Stimulated activated CD8-positive, alpha-beta memory T cell treated with anti-CD3 and anti-CD28 coated beads, Interleukin-12 subunit alpha, Interleukin-12 subunit beta, amount 100 ng/mL, for 24 hours (primary cell): ENCODE results near the gene TMEM181.
"Not testable (repeated sequence)": the region's sequence is repeated elsewhere in the genome, so short reads cannot be mapped to it uniquely, and the experiment has no call there.

Source experiments
- DNase-seq: peaks from one replicate; pipeline ENCODE4 v3.0.0-alpha.2; 2020; ENCODE audit errors: extremely low read depth

TMEM181 gene

GRCh38 chr6:158596861-158597260 is 37.0 kb downstream of the TMEM181 start:
- no peak for DNase-seq

DNA sequence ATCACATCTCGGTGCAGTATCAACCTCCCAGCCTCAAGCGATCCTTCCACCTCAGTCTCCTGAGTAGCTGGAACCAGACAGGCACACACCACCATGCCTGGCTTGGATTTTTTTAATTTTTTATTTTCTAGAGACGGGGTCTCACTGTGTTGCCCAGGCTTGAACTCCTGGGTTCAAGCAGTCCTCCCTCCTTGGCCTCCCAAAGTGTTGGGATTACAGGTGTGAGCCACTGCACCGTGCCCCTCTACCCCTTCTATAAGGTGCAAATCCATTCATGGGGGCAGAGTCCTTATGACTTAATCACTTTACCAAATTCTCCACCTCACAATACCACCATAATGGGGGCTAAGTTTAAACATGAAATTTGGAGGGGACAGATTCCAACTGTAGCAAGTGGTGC is 37.7 kb downstream of the TMEM181 start:
- no peak for DNase-seq

GRCh38 chr6:158599635-158600034 is 39.7 kb downstream of the TMEM181 start:
- no peak for DNase-seq

DNA sequence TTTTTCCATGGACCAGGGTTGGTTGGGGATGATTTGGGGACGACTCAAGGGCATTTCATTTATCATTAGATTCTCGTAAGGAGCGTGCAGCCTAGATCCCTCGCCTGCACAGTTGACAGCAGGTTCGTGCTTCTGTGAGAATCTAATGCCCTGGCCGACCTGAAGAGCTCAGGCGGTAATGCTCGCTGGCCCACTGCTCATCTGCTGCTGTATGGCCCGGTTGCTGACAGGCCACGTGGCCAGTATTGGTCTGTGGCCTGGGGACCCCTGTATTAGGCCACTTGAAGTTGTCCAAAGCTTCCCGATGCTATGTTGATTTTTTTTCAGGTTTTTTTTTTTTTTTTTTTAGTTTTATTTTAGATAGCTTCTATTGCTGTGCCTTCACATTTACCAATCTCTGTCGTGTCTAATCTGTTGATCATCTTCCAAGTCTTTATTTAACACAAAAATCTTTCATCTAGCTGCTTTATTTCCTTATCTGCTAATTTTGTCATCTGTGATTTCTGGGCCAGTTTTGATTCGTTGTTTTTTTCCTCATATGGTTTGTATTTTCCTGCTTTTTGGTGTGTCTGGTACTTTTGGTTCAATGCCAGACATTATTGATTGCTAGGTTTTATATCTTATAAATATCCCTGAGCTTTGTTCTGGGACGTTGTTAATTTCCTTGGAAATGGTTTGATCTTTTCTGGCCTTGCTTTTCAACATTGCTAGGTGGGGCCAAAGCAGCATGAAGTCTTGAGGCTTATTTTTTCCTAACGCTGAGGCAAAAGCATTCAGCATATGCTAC is 43.6 kb downstream of the TMEM181 start:
- no peak for DNase-seq

DNA sequence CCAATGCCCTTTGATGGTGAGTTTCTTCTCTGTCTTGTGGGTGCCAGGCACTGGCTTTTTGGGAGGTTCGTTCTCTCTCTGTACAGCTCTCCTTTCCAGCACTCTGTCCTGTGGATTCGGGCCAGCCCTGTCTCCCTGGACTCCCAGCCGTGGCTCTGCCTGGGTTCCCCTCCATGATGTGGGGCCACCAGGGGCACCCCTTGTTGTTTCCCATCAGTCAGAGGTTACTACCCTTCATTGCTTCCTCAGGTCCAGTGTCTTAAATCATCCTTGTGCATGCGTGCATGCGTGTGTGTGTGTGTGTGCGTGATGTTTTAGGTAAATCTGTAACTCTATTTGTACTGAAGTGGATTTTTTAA is 44.1 kb downstream of the TMEM181 start:
- DNase-seq, result no peak

DNA sequence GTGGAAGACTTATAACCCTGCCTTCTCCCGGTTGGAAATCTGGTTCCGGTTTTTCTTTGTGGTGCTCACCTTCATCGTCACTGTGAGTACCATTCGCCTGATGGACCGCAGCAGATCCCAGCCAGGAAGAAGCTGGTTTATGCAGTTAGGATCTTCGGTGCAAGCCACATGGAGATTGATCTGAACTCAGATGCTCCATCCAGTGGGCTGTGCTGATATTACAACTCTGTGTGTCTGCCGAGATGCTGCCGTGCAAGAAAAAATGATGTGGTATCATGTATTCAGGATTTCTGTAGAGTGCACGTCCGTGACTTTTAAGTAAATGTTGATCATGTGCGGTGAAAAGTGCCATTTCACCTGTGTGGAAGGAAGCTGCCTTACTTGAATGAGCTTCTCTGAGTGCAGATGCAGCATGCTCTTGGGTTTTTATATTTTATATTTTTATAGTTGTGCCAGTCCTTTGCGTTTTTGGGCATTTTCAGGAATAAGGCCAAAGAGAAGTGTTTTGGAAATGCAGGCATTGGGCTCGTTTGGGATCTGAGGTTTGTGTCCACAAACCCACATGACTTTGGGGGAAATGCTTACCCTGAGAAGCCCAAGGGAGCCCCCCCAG is 45.5 kb downstream of the TMEM181 start:
- DNase-seq, result peak; percentile 5

DNA sequence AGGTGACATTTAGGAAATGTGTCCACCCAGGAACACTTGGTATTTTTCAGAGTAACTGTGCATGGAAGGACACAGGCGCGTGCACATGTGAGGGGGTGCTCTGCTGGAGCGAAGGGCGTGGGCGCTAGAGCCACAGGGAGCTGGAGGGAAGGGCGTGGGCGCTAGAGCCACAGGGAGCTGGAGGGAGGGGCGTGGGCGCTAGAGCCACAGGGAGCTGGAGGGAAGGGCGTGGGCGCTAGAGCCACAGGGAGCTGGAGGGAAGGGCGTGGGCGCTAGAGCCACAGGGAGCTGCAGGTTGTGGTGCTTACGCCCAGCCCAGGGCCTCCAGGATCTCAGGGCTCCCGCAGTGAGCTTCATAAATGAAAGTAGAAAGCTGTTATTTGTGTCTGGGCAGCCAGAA is 46.1 kb downstream of the TMEM181 start:
- not testable (repeated sequence) for DNase-seq

GRCh38 chr6:158606935-158607334 is 47.0 kb downstream of the TMEM181 start:
- no peak for DNase-seq

DNA sequence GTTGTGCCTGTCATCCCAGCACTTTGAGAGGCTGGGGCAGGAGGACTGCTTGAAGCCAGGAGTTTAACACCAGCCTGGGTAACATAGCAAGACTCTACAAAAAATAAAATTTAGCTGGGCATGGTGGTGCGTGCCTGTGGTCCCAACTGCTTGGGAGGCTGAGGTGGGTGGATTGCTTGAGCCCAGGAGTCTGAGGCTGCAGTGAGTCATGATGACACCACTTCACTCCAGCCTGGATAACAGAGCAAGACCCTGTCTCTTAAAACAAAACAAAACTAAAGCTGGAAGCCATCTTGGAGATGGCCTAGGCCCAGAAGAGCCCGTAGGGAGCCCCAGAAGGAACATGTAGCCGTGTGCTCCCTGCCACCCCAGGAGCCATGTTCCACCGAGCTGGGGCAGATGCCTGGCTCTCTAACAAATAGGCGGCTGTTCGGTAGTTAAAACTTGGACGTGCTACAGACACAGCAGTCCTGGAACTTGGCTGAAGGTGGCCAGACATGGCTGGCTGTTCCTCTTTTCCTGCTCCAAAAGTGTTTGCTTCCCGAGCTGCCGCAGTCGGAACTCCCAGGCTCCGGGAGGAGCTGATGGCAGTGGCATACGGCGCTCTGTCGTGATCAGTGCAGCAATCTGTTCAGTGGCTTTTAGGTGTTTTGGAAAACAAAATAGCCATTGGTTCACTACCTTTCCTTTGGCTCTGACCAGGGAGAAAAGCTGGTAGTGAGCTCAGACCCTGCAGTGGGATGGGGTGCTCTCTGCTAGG is 47.7 kb downstream of the TMEM181 start:
- no peak for DNase-seq

GRCh38 chr6:158608221-158608620 is 48.3 kb downstream of the TMEM181 start:
- no peak for DNase-seq

DNA sequence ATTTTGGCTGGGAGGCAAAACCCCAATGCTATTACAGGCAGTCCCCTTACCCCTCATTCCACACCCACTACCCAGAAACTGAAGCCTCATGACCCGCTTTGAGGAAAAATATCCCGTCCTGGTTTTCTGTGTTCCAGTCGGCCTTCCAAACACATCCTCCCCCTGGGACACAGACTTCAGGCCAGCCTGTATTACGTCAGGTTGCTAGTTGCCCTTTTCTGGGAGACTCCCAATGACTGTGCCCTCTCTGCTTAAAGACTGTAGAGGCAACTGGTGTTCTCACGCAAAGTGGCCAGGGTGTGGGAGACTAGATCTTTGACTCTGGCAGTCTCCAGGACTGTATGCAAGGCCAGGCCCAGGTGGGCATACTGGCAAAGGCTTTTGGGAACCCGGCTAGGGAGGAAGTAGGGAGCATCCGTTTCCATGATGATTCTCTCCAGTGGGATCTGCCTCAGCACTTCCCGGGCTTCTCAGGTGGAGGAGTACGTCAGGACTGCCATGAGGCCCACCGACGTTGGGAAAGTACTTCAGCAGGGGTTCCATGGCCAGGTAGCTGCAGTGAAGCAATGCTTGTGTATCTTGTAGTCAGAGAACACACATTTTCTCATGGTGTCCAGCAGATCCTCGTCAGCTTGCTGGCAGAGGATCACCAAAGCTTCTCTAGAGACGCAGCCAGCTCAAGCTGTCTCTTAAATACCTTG is 49.7 kb downstream of the TMEM181 start:
- no peak for DNase-seq

DNA sequence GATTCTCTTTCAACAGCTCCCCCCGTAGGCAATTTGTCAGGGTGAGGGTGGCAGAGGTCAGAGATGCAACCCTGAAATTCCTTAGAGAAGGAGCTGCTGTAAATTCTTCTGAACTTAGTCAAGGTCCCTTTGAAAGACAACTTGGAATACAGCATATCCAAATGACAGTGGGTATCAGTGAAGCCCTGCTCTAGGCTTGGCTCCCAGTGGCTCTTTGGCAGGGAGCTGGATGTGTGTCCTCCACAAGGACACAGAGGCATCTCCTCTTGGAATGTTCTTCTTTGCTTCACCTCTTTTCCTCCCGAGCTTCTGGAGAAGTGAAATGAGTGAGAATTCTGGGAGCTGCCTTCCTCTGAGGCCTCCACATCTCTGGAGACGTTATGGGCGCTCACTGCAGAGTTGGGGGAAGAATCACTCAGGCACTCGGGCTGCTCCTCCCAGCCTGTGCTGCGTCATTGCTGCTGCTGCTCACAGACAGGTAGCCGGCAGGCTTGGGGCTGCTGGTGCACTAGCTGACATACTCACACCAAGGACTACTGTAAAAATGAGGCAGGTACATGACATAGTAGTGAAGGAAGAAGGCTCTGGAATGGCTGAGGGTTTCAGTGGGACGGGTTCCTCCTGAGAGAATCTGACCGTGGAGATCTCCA is 50.6 kb downstream of the TMEM181 start:
- no peak for DNase-seq

GRCh38 chr6:158611039-158611438 is 51.1 kb downstream of the TMEM181 start:
- no peak for DNase-seq

DNA sequence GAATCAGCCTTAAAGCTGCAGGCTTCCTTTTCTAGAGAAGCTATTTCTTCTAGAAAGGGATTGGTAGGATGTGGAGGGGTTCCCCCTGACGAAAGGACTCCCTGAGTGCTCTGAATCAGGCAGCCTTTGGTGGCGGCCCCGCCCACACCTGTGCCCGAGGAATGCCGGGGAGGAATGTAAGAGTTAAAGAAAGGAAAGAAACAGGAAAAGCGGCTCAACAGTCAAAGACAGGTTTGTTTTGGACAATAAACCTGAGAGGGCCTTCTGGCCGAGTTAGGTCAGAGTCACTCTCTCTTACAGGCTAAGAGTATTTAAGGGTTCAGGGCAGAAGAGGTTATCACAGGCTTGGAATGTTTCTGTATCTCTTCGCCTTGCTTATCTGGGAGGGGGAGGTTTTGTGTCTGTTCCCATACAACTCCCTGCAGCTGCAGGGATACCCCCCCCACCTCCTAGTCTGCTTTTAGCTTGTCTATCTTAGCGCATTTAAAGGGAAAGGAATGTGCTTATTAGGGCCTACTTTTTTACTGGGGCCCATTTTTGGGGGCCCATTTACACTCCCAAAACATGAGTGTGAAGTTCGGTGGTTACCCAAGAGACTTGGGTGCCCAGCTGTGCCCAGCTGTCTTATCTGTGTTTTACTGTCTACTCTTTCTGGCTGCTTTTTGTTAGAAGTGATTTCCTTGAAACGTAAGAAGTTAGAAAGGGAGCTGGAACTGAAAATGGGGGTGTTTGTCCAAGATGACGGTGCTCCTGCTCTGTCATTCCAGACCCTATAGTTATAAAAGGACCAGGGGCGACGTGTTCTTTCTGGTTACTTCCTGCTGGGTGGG is 51.9 kb downstream of the TMEM181 start:
- no peak for DNase-seq

GRCh38 chr6:158614606-158615005 is 54.7 kb downstream of the TMEM181 start:
- DNase-seq, result not testable (repeated sequence)

DNA sequence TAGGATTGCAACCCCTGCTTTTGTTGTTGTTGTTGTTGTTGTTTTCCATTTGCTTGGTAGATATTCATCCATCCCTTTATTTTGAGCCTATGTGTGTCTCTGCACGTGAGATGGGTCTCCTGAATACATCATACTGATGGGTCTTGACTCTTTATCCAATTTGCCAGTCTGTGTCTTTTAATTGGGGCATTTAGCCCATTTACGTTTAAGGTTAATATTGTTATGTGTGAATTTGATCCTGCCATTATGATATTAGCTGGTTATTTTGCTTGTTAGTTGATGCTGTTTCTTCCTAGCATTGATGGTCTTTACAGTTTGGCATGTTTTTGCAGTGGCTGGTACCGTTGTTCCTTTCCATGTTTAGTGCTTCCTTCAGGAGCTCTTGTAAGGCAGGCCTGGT is 58.4 kb downstream of the TMEM181 start:
- DNase-seq, result not testable (repeated sequence)

DNA sequence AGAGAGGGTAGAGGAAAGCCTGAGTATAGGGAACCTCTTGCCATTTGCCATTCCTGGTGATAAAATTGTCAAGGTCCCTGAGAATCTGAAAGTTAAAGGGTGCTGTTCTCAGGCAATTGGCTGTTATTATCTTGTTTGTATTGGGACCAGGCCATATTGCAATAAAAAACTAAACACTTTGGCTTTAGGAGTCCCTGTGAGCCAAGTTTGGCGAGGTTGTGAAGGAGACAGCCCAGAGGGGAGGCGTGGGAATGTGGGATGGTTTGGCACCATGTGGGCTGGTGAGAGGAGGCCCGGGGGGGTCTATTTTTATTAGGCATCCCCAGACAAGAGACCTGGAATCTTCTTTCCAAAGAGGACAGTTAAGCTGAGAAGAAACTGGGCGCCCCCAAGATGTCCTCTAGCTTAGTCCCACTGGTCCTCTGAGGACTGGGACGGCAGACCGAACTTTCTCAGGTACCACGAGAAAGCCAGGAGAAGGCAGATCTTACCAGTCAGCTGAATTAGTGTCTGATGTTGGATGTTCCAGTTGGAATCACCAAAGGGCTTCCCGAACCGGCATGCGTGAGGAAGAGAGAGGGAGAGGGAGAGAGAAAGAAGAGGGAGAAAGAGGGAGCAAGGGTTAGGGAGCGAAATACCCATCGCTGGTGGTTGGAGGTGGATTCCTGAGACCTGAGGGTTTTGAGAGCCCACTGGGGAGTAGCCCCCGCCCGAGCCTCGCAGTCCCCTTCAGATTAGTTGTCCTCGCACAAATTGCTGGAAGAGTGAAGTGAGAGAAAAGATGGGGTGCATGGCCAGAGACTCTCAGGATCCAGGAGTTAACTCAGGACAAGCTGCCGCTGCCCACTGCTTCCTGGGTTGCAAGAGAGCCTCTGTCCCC is 60.3 kb downstream of the TMEM181 start:
- no peak for DNase-seq

- DNase-seq, result no peak
These were observed 61.2 kb downstream of the TMEM181 start for GRCh38 chr6:158620963-158621693.
